IMR-90 (cell line): ENCODE measurements around the gene S1PR4. TPM values are rescaled to one million over a fixed set of nuclear protein-coding genes. Genes with fewer than 3 reads are reported as not detected.

ENCODE experiments used
- ATAC-seq: fragments of 200-7000 bp; cut with Tn5 transposase; 2 replicates; pipeline ENCODE4 v1.9.1; 2020; ENCODE audit warnings: low read depth, mild to moderate bottlenecking, moderate library complexity
- BruUV-seq: library from RNA; stranded (reverse); fragments of 400-500 nt; replicated peaks from 2 replicates; lab custom pipeline; 2021; lab: Mats Ljungman, UMichigan
- CTCF ChIA-PET: fragments of 300-600 bp; formaldehyde crosslinking; extraction: SDS; loops from one replicate; lab custom pipeline; 2021; ENCODE audit warnings: antibody characterized with exemption; lab: Yijun Ruan, JAX
- POLR2A ChIA-PET: fragments of 300-600 bp; sonication (Branson Sonifier 250); formaldehyde crosslinking; loops from one replicate; lab custom pipeline; 2022; ENCODE audit warnings: antibody characterized with exemption; ENCODE audit not compliant: unreplicated experiment; lab: Charles Lee
- DNase-seq: peaks from one replicate; pipeline ENCODE4 v3.0.0; 2013
- H2AFZ ChIP-seq: replicated peaks from 2 replicates; pipeline ENCODE3; 2013; ENCODE audit warnings: low read length, mild to moderate bottlenecking; ENCODE audit not compliant: poor library complexity
- H2AK5ac ChIP-seq: 2 replicates; pipeline ENCODE4 v1.6.1; 2013; ENCODE audit warnings: low read depth, low read length, inconsistent platforms
- H2AK9ac ChIP-seq: replicated peaks from 2 replicates; pipeline ENCODE3; 2013; ENCODE audit warnings: mild to moderate bottlenecking, low read depth, low read length, moderate library complexity; ENCODE audit not compliant: poor library complexity
- H2BK120ac ChIP-seq: 2 replicates; pipeline ENCODE4 v1.6.1; 2013; ENCODE audit warnings: low read depth, low read length, inconsistent platforms
- H2BK15ac ChIP-seq: 3 replicates; pipeline ENCODE4 v1.6.1; 2013; ENCODE audit warnings: low read depth, low read length, inconsistent platforms
- H2BK20ac ChIP-seq: 2 replicates; pipeline ENCODE4 v1.6.1; 2013; ENCODE audit warnings: low read depth, mild to moderate bottlenecking, inconsistent platforms, low read length, moderate library complexity
- H2BK5ac ChIP-seq: 2 replicates; pipeline ENCODE4 v1.6.1; 2013; ENCODE audit warnings: mild to moderate bottlenecking, low read depth, low read length, inconsistent platforms; ENCODE audit not compliant: poor library complexity, severe bottlenecking
- H3K14ac ChIP-seq: replicated peaks from 2 replicates; pipeline ENCODE4 v1.6.1; 2013; ENCODE audit warnings: low read depth, low read length, inconsistent platforms
- H3K18ac ChIP-seq: 2 replicates; pipeline ENCODE4 v1.6.1; 2013; ENCODE audit warnings: low read depth, low read length, control low read depth
- H3K23ac ChIP-seq: 2 replicates; pipeline ENCODE4 v1.6.1; 2013; ENCODE audit warnings: low read depth, low read length, inconsistent platforms
- H3K27ac ChIP-seq: 2 replicates; pipeline ENCODE4 v1.5.1; 2013; ENCODE audit warnings: mild to moderate bottlenecking, control low read depth, low read length; ENCODE audit not compliant: insufficient read depth
- H3K27me3 ChIP-seq: 2 replicates; pipeline ENCODE4 v1.6.1; 2013; ENCODE audit warnings: low read length; ENCODE audit not compliant: control insufficient read depth, insufficient read depth
- H3K36me3 ChIP-seq: 2 replicates; pipeline ENCODE4 v1.6.1; 2013; ENCODE audit warnings: low read length, mixed read lengths; ENCODE audit not compliant: control insufficient read depth, insufficient read depth
- H3K4ac ChIP-seq: 2 replicates; pipeline ENCODE4 v1.6.1; 2013; ENCODE audit warnings: low read depth, low read length, inconsistent platforms
- H3K4me1 ChIP-seq: 2 replicates; pipeline ENCODE4 v1.6.1; 2013; ENCODE audit warnings: low read length, mixed read lengths; ENCODE audit not compliant: control insufficient read depth, insufficient read depth
- H3K4me2 ChIP-seq: 2 replicates; pipeline ENCODE4 v1.6.1; 2013; ENCODE audit warnings: low read depth, mild to moderate bottlenecking, control low read depth, low read length, moderate library complexity
- H3K4me3 ChIP-seq: 2 replicates; pipeline ENCODE4 v1.5.1; 2013; ENCODE audit warnings: low read depth, mild to moderate bottlenecking, control low read depth, low read length, moderate library complexity; ENCODE audit not compliant: insufficient read depth
- H3K56ac ChIP-seq: 2 replicates; pipeline ENCODE4 v1.6.1; 2013; ENCODE audit warnings: low read length, inconsistent platforms; ENCODE audit not compliant: insufficient read depth; ENCODE audit errors: extremely low read depth
- H3K79me1 ChIP-seq, 2 experiments: 2 replicates each; pipeline ENCODE4 v1.6.1; 2013; ENCODE audit warnings: low read length in 2 of 2, inconsistent platforms in 1 of 2, low read depth in 1 of 2
- H3K9ac ChIP-seq: 2 replicates; pipeline ENCODE4 v1.6.1; 2013; ENCODE audit warnings: low read depth, low read length, control low read depth
- H3K9me1 ChIP-seq: 2 replicates; pipeline ENCODE4 v1.6.1; 2013; ENCODE audit warnings: low read length, inconsistent platforms; ENCODE audit not compliant: insufficient read depth
- H3K9me3 ChIP-seq: 2 replicates; pipeline ENCODE4 v1.6.1; 2013; ENCODE audit warnings: low read length; ENCODE audit not compliant: control insufficient read depth, insufficient read depth
- H4K20me1 ChIP-seq: 2 replicates; pipeline ENCODE4 v1.6.1; 2013; ENCODE audit warnings: low read length, inconsistent platforms; ENCODE audit not compliant: insufficient read depth
- H4K5ac ChIP-seq: 2 replicates; pipeline ENCODE4 v1.6.1; 2013; ENCODE audit warnings: mild to moderate bottlenecking, low read depth, low read length, control low read depth
- H4K8ac ChIP-seq, 2 experiments: 2 replicates each; pipeline ENCODE4 v1.6.1; 2013; ENCODE audit warnings: low read depth in 2 of 2, low read length in 2 of 2, control low read depth in 1 of 2, inconsistent platforms in 1 of 2
- H4K91ac ChIP-seq: 2 replicates; pipeline ENCODE4 v1.6.1; 2013; ENCODE audit warnings: low read depth, low read length, inconsistent platforms; ENCODE audit not compliant: insufficient read depth
- CEBPB ChIP-seq: IDR thresholded peaks from 2 replicates; pipeline ENCODE4 v1.6.1; 2012; ENCODE audit warnings: low read depth, low read length, improper control_type of control experiment
- CTCF ChIP-seq: conservative IDR thresholded peaks from 2 replicates; pipeline ENCODE4 v1.5.1; 2012; ENCODE audit warnings: mild to moderate bottlenecking, low read depth, low read length, improper control_type of control experiment
- MAZ ChIP-seq: IDR thresholded peaks from 2 replicates; pipeline ENCODE4 v1.6.1; 2012; ENCODE audit warnings: low read depth, mild to moderate bottlenecking, low read length, improper control_type of control experiment, moderate library complexity, borderline replicate concordance
- NFE2L2 ChIP-seq: fragments of 150-350 bp; IDR thresholded peaks from 2 replicates; pipeline ENCODE4 v1.6.1; 2016; ENCODE audit warnings: low read depth, mild to moderate bottlenecking, low read length
- POLR2A ChIP-seq: IDR thresholded peaks from 2 replicates; pipeline ENCODE4 v1.6.1; 2012; ENCODE audit warnings: mild to moderate bottlenecking, low read depth, low read length
- RCOR1 ChIP-seq: IDR thresholded peaks from 2 replicates; pipeline ENCODE4 v1.6.1; 2012; ENCODE audit warnings: mild to moderate bottlenecking, low read length, improper control_type of control experiment; ENCODE audit not compliant: insufficient replicate concordance
- WGBS, 2 experiments: methylation state at CpG; one replicate each; pipeline versions ENCODE4 v1.1.5 to v1.1.7; 2013; ENCODE audit warnings: missing lambda C conversion rate in 2 of 2; ENCODE audit not compliant: insufficient read length in 1 of 2; ENCODE audit errors: extremely low coverage in 2 of 2; 5-methylcytosine and 5-hydroxymethylcytosine counted together
- dilution Hi-C: fragments of 300-500 bp; cut with HindIII; formaldehyde crosslinking; loops from one replicate; pipeline ENCODE4 v1.14.3; 2018; ENCODE audit warnings: low sequenced_read_pairs; ENCODE audit not compliant: unreplicated experiment
- in situ Hi-C: fragments of 300-500 bp; cut with MboI; formaldehyde crosslinking; loops from 3 replicates; pipeline ENCODE4 v1.14.3; 2019; ENCODE audit warnings: low sequenced_read_pairs, inconsistent platforms, mixed read lengths
- intact Hi-C: fragments of 100-400 bp; cut with micrococcal nuclease; formaldehyde crosslinking; loops from 2 replicates; pipeline ENCODE4 v1.10.0; 2022
- polyA plus RNA-seq, 3 experiments: library from polyadenylated mRNA; depleted of rRNA; stranded (reverse); fragments of >200 nt; gene quantifications; 2 replicates each; pipeline ENCODE4 v1.2.3, GENCODE V29; 2012; ENCODE audit warnings: low replicate concordance in 1 of 3
- total RNA-seq: library from RNA; depleted of rRNA; stranded (reverse); fragments of >200 nt; gene quantifications from 2 replicates; pipeline ENCODE4 v1.2.3, GENCODE V29; 2012

The S1PR4 gene
- total and polyA plus RNA-seq, 2 of the 4 experiments (the other 2 are of a cell fraction): not detected

- H2AK9ac ChIP-seq: no peak overlapping the region
- in situ Hi-C loops (no loop called here), intact Hi-C loops (no loop called here), dilution Hi-C loops (no loop called here)
- no peak overlapping the region for H3K4me2 ChIP-seq
- H3K9ac ChIP-seq: no peak overlapping the region
- H3K23ac ChIP-seq: no peak overlapping the region
- H3K14ac ChIP-seq: no peak overlapping the region
- H3K4me3 ChIP-seq: no peak overlapping the region
- H3K79me1 ChIP-seq: peaks cover 0 to 18% of the 10 kb centered on the region in 2 experiments; a peak in 1 of 4 replicates
- H2BK15ac ChIP-seq: no peak overlapping the region
- no peak overlapping the region for H4K5ac ChIP-seq
- H3K4ac ChIP-seq: no peak overlapping the region
- no peak overlapping the region for H2BK120ac ChIP-seq
- no peak overlapping the region for H3K27ac ChIP-seq
- H3K36me3 ChIP-seq: peaks cover 27% of the 10 kb centered on the region
- ATAC-seq (no peak), DNase-seq (no peak)
- no peaks in the 10 kb centered on the region for H3K9me1 ChIP-seq
- H3K27me3 ChIP-seq: no peaks in the 10 kb centered on the region
- peaks cover 12% of the 10 kb centered on the region for H4K20me1 ChIP-seq
- H2BK5ac ChIP-seq: no peak overlapping the region
- H4K91ac ChIP-seq: no peak overlapping the region
- no peak overlapping the region for H3K18ac ChIP-seq
- H3K56ac ChIP-seq: no peak overlapping the region
- 91% methylated on average over 19 of the region's 42 CpGs; no CpG with 5 or more reads in 1 of the 2 experiments for WGBS, 2 experiments
- H2AFZ ChIP-seq: no peak overlapping the region
- no peaks in the 10 kb centered on the region for H3K4me1 ChIP-seq
- H3K9me3 ChIP-seq: no peaks in the 10 kb centered on the region
- no TSS peak for BruUV-seq
- ChIA-PET POLR2A (no interaction called here), CTCF (no interaction called here)
- TF ChIP-seq POLR2A (no peak), NFE2L2 (no peak), RCOR1 (no peak), MAZ (no peak), CEBPB (no peak), CTCF (no peak)
- no peak overlapping the region for H2BK20ac ChIP-seq
- no peak overlapping the region for H4K8ac ChIP-seq
- no peak overlapping the region for H2AK5ac ChIP-seq
These were observed 17.7 kb downstream of the S1PR4 start for GRCh38 chr19:3196064-3196932.
